Activated CD4-positive, CD25-positive, alpha-beta regulatory T cell (primary cell): ENCODE data around the gene ITGA2.

Source experiments
- DNase-seq, 4 experiments: peaks; one replicate each; lab custom pipeline; 2025; lab: John Stamatoyannopoulos, UW

ITGA2 gene

DNA sequence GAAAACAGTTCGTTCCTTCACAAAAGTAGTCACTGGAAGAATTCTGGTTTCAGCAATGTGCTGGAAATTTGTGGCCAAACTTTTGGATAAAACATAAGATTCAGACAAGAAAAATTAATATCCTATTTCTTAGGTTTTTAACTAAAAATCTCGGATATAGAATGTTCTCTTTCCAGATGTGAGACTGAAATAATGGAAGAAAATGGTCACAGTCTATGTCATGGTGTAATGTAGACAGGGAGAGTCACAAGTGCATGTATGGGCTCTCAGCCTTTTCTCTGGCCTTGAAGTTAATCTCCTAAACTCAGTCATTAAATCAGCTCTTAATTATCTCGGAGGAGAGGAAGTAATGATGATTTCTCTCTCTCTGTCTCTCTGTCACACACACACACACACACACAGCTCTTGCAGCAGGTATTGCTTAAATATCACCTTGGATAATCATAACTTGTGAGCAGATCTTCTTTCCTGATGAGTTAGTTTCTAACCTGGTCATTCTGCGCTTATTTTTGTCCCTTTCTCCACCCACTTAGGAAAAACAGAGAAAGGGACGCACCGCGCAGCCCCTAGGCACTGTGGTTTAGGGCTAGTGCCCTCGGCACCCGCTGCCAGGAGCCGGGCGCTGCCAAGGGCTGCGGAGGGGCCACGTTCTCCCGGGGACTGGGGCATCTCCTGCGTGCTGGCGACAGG is 672 bp upstream of the ITGA2 start:
- DNase-seq = no peak

DNA sequence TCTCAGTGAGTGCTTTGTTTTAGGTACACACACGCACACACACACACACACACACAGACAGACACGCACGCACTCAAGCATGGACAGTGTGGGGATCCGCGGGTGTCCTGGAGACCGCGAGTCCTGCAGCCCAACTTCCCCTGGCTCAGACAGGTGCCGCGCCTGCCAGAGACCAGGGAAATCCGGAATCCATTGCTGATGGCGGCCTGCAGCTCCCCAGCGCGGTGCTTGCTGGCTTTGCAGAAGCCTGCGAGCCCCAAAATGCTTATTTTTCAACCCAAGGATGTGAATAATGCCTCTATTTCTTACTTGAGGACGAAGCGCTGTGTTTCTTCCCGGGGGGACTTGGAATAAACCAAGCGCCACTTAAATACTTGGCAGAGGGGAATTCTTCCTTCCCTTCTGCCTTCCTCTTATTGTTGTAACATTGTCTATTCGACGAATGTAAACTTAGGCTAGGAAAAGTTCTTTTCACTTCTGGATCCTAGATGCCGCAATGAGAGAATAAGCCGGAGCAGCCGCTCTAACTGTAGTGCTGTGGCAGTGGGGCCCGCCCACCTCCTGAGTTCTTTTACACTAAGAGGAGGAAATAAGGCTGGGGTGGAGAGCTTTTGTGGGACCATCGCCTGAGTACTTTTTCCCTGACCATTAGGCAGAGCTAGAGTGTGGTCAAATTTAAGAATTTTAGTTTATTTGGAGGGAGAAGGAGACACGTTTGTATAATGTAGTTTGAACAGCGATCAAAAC is 802 bp downstream of the ITGA2 start:
- no peak for DNase-seq

DNA sequence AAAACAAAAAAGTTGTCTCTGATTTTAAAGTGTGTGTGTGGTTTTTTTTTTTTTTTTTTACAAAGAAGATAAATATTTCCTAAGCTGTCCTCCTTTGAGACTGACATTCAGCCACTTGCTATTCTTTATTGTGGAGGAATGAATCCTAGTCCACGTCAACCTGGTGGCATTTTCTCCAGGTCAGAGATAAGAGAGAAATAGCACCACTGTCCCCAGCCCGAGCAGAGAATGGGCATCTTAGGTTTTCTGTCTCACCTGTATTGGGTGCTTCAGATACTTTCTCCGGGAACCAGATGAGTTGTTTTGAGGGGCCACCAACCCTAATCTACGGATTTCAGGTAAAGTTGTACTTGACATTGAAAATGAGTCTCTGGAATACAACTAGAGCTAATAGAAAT is 1.4 kb downstream of the ITGA2 start:
- no peak for DNase-seq

DNA sequence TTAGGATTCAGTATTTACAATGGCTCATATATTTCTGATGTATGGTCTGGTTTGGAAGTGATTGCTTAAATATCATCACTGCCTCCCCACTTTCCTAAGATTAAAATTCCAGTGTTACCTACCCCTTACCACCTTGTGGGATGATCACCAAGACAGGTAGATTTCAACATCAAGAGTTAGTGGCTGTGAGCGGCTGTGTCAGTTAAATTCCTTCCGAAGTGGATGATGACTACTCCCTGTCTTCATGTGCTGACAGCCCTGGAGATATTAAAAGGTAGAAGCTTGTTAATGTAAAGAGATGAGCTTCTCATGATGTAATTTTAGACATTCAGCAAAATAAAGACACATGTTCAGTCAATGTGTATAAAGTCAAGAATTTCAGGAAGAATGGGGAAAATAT is 4.2 kb downstream of the ITGA2 start:
- no peak for DNase-seq

DNA sequence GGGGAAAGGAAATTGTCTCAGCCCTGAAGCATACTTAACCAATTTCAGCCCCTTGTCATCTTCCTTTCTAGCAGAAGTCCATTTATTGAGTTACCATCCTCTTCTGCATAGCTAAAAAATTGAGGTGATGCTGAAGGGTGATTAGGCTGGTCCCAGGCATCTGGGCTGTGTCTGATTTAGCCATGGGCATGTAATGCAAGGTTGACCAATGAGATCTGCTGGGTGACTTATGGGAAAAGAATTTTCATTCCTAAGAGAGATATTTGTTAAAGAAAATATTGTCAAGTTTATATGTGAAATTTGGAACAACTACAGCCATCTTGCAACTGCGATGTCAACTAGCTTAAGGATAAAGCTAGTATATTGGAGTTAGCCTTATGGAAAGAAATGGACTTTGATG is 5.1 kb downstream of the ITGA2 start:
- DNase-seq = no peak

DNA sequence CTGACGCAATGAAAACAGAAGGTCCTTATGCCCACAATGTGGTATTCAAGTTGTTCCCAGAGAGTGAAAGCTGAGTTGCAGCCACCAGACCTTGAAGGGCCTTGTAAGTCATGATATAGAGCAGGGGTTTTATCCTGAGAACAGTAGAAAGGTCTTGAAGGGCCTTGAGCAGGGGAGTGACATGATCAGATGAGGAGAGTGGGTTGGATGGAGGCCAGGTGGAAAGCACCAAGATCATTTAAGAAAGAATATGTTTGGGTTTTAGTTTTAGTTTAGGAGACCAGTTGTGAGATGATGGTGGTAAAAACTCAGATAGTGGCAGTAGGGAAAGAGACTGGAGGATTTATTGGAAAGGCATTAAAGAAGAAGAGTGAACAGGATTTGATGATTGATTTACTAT is 5.9 kb downstream of the ITGA2 start:
- DNase-seq = no peak

DNA sequence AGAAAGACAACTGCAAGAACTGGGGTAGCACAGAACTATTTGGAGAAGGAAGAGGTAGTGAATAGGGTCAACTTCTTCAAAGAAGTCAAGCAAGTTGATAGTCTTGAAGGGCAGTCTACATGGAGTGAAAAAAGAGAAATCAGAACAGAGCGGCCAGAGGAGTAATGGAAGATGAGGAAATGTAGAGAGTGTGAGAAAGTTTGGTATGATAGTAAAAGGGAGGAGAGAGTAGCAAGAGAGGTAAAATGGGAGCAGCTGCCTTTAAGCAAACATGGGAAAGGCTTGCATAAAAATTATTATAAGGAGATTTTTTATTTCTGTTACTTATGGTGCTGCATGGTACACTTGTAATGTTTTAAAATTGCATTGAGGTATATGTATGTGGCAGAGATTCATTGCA is 6.8 kb downstream of the ITGA2 start:
- DNase-seq = no peak

DNA sequence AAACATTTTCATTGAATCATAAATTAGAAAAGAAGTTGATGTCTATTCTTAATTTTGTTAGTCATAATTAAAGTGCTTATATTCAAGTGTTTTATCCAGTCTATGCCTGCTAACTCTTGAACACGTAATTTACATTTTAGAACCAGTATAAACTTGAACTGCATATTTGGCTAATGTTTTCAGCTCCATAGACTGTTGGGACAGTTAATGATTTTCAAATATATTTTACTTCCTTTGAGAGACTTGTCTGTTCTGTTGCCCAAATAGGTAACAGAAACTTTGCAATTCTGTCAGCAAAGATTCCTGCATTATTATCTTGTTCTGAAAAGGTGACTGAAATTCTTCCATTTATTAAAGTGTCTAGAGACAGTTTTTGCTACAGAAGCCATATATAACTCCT is 7.8 kb downstream of the ITGA2 start:
- no peak for DNase-seq

DNA sequence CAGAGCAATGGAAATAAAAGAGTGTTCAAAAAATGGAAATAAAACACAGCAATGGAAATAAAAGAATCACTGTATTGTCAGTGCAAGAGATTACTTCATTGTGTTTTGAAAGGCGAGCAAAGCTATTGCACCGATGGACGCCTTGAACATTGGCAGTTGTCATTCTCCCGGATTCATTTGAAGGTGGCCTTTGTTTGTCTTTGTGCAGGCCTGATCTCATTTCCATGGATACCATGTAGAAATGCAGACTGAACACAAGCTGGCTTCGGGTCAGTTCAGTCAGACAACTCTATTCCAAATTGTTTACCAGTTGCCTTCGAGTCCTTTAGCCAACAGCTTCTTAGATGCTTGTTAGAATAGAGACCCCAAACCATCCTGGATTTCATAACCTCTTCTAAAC is 8.3 kb downstream of the ITGA2 start:
- no peak for DNase-seq

DNA sequence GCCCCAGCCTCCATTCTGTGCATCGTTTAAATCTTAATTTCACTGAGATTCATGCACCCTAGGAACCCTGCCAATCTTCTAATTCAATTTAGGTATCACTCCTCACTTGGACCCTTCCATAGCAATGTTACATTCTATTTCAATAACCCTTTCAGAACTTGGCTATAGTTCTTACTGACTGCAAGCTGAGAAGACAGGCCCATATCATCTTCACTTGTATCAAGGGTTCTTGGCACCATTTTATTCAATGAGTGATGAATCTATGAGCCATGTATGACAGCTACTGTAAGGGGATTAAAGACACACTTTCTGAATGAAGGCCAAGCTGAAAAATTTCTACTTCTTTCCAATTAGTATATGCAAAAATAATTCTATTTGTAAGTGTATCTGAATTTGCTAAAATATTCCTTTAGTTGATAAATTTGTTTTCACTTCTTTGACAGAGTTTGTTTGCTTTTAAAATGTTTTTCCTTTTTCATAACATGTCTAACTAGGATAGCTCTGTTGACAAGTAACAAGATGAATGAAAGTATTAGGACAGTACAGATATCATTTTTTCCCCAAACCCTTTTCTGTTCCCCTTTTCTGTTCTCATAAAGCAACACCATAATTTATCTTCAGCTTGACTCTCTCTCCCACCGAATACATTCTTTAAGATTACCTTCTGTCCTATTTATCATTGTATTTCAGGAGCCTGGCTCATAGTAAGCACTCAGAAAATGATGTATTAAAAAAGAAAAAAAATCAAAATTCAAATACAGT is 9.6 kb downstream of the ITGA2 start:
- no peak for DNase-seq

DNA sequence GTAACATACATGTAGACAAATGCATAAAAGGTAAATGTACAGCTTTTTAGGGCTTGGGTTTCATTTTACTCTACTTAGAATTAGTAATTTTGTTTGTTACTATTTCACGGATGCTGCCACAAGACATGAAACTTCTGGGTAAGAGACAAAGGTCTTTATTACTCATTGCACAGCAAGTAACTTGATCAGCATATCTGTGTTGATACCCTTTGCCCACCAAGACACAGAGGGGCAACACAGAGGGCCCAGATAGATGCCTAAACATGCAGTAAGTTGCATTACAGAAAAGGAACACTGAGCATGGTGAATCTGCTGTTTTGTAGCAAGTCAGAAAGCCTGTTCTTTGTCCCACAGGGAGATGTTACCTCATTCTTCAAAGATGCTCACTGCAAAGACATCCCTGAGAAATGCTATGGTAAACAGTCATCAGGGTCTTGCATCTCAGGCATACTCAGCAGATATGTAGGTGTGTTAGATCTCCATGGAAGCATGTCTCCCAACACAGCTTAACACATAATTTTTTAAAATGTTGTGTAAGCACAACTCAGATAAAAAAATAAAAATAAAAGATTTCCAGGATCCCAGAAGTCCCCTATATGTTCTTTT is 10.3 kb downstream of the ITGA2 start:
- no peak for DNase-seq

DNA sequence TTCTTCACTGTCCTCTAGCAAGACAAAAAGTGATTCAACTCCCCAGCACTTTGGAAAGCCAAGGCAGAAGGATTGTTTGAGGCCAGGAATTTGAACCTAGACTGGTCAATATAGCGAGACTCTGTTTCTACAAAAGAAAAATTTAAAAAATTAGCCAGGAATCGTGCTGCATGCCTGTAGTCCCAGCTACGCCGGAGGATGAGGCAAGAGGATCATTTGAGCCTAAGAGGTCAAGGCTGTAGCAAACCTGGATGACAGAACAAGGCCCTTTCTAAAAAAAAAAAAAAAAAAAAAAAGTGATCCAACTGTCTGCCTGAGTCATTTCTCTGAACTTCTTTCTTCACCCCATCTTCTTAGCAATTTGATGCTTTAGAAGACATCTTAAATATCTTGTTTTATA is 12.4 kb downstream of the ITGA2 start:
- no peak for DNase-seq

DNA sequence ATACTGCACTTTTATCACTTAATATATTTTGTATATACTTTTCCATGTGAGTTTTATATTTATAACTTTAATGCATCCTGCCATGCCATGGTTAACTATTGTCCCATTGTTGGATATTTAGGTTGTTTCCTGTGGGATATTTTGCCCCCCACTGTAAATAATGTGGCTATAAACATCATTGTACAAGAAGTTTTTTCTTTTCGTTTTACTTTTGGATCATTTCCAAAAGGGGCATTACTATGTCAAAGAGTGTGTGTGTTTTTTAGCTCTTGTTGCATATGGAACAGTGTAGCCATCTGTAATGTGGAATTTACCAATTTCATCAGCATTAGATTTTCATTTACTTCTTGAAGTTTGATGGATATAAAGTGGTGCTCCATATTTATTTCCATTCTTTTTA is 13.3 kb downstream of the ITGA2 start:
- DNase-seq = no peak

DNA sequence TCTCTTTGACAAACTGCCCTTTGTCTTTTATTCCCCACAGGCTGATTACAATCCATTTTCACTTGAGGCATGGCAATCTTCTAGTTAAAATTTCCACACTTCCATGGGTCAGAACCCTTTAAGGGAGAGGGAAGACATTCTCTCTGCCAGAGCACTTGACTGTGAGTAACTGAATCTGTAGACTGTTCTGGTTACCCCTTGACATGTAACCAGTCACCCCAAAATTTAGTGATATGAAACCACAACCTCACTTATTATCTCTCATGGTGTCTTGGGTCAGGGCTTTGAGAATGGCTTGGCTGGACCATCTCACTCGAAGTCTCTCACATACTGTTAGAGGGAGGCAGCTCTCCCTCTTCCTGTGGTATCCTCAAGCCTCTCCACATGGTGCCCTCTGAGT is 14.0 kb downstream of the ITGA2 start:
- no peak for DNase-seq

DNA sequence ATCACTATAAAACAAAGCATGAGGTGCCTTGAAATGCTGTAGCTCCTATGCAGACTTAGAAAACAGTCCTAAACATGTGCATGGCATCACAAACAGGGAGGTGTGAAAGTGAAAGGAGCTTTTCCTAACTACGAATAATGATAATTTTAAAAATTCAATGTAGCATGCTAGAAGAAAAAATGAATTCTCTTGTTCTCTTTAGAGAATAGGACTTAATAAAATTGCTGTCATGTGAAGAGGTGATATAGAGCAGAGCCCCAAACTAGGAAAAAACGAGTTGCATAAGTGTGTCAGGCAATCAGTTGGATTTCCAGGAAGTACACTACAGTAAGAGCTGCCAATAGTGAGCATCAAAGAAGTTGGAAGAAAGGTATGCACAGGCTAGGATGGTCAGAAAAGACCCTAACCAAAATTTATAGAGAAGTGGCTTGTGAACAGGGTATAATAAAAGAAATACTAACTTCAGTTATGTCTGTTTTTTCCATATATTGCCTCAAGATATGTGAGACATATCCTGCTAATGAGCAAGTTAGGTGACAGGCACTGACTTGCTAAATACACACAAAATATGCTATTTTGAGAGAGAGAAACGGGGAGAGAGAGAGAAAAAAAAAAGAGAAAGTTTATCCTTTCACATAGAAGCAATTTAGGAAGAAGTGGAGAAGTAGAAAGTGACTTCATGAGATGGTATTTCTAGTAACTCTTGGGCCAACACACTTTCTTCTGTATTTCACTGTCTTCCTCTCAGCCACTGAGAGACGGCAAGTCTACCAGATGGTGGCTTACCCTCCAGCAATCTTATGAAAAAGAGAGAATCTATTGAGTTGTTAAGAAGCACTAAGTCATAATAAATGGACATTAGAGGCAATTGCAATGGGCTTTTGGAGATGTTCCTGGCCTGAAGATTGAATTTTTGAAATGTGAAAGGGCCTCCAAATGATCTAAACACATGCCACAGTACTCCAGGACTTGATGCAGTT is 18.0 kb downstream of the ITGA2 start:
- DNase-seq = no peak

DNA sequence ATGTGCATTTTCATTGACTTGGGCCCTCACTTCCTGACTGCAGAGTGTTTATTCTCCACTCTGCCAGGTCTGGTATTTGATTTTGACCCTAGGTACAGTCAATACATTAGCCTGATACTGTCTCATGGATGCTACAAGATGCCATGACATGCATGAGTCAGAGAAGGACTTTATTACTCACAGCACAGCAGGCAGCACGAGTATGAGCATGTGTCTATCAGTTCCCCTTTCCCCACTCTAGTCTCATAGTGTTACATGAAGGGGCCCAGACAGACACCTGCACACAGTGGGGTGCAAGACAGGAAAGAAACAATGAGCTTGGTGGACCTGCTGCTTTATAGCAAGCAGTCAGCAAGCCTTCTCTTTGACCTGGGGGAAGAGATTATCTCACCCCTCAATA is 19.6 kb downstream of the ITGA2 start:
- no peak for DNase-seq

DNA sequence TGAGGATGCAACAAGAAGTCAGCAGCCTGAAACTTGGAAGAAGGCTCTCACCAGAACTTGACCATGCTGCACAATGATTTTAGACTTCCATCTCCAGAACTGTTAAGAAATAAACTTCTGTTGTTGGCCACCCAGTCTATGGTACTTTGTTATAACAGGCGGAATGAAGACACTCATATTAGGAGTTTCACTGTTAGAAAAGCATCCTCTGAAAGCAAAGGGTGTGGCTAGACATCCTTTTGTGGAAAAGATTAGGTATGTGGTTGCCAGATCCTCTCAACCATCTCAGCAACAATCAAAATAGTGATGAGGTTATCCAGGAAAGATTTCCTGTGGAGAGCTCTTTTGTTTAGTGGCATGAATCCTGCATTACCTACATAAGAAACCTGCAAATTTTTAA is 20.7 kb downstream of the ITGA2 start:
- no peak for DNase-seq

DNA sequence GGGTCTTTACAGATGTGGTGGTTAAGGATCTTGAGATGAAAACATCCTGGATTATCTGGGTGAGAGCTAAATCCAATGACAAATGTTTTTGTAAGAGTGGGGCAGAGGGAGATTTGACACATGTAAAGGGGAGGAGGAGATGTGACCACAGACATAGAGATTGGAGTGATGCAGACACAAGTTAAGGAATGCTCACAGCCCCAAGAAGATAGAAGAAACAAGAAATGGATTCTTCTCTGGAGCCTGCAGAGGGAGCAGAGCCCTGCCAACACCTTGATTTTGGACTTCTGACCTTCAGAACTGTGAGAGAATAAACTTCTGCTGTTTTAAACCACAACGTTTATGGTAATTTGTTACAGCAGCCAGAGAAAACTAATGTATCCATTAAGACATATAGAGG is 21.7 kb downstream of the ITGA2 start:
- DNase-seq = no peak

DNA sequence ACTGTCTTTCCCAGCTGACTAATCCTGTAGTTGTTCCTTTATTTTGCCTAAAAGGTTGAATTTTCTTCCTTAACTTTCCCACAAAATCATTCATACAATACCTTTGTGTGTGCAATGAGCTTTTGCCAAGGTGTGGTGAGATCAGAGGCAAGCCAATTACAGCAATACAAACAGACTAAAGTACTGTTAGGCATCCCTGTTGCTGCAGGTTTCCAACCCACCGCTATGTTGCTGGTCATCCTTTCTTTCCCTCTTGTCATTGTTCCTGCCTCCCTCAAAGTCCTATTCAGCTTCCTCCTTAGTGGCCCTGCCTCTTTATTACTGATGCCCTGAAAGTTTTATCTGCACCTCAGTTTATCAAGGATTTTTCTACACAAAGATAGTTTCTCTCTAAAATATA is 22.1 kb downstream of the ITGA2 start:
- DNase-seq = no peak

DNA sequence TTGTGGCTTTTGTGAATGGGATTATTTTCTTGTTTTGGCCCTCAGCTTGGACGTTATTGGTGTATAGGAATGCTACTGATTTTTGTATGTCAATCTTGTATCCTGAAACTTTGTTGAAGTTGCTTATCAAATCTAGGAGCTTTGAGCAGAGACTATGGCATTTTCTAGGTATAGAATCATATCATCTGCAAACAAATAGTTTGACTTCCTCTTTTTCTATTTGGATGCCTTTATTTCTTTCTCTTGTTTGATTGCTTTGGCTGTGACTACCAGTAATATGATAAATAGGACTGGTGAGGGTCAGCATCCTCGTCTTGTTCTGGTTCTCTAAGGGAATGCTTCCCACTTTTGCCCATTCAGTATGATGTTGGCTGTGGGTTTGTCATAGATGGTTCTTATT is 24.7 kb downstream of the ITGA2 start:
- no peak for DNase-seq

DNA sequence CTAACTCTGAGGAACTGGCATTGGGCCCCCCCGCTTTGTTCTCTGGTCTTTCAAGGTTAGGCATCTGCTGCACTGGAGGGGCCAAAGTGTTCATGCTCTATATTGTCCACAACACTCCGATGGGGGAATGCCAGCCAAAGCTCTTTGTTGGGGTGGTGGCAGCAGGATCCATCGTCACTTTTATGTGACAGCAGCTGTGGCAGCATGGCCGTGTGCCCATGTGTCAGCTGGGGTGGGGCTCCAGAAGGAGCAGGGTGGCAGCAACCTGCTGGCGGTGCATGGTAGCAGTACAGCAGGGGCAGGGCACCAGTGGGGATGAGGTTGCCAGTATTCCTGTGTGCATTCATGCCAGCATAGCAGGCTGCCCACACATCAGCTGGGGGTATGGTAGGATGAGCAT is 28.2 kb downstream of the ITGA2 start:
- no peak for DNase-seq
